HUES48 (cell line): ENCODE measurements around the gene SLC4A5.
A peak's percentile ranks its signal among the peaks of the same experiment; 100 is the strongest.

ENCODE experiments used
- H3K27ac ChIP-seq: one replicate; pipeline ENCODE4 v1.7.0; 2013; ENCODE audit warnings: low read depth, low read length, inconsistent platforms
- H3K27me3 ChIP-seq: 2 replicates; pipeline ENCODE4 v1.6.1; 2013; ENCODE audit warnings: mild to moderate bottlenecking, low read length; ENCODE audit not compliant: control insufficient read depth, insufficient read depth
- H3K36me3 ChIP-seq: 2 replicates; pipeline ENCODE4 v1.6.1; 2013; ENCODE audit warnings: low read length; ENCODE audit not compliant: control insufficient read depth, insufficient read depth
- H3K4me1 ChIP-seq: 2 replicates; pipeline ENCODE4 v1.6.1; 2013; ENCODE audit warnings: mild to moderate bottlenecking, low read length; ENCODE audit not compliant: control insufficient read depth, insufficient read depth
- H3K4me3 ChIP-seq: 2 replicates; pipeline ENCODE4 v1.5.1; 2013; ENCODE audit warnings: mild to moderate bottlenecking, low read depth, low read length
- H3K9ac ChIP-seq: 2 replicates; pipeline ENCODE4 v1.6.1; 2013; ENCODE audit warnings: mild to moderate bottlenecking, low read depth, low read length, moderate library complexity
- H3K9me3 ChIP-seq: 2 replicates; pipeline ENCODE4 v1.6.1; 2013; ENCODE audit warnings: low read length; ENCODE audit not compliant: control insufficient read depth, insufficient read depth

The SLC4A5 gene, protein sequence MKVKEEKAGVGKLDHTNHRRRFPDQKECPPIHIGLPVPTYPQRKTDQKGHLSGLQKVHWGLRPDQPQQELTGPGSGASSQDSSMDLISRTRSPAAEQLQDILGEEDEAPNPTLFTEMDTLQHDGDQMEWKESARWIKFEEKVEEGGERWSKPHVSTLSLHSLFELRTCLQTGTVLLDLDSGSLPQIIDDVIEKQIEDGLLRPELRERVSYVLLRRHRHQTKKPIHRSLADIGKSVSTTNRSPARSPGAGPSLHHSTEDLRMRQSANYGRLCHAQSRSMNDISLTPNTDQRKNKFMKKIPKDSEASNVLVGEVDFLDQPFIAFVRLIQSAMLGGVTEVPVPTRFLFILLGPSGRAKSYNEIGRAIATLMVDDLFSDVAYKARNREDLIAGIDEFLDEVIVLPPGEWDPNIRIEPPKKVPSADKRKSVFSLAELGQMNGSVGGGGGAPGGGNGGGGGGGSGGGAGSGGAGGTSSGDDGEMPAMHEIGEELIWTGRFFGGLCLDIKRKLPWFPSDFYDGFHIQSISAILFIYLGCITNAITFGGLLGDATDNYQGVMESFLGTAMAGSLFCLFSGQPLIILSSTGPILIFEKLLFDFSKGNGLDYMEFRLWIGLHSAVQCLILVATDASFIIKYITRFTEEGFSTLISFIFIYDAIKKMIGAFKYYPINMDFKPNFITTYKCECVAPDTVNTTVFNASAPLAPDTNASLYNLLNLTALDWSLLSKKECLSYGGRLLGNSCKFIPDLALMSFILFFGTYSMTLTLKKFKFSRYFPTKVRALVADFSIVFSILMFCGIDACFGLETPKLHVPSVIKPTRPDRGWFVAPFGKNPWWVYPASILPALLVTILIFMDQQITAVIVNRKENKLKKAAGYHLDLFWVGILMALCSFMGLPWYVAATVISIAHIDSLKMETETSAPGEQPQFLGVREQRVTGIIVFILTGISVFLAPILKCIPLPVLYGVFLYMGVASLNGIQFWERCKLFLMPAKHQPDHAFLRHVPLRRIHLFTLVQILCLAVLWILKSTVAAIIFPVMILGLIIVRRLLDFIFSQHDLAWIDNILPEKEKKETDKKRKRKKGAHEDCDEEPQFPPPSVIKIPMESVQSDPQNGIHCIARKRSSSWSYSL

DNA sequence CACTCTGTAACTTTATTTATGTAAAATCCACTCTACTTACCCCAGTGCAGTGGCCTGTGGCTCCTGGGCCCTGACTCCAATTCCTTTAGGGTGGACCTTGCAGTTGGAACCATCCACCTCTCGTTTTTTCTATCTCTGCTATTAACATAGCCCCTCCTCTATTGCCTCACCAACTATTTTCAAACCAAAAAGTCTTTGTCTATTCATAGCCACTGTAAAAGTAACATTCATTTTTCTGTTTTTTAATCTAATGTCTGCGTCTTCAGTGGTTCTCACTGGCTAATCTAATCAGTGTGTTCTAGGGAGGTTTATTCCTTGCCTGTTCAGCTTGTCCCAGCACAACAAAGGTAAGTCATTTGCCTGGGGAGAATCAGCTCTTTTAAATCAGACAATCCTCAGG is at the start of gene SLC4A5:
Gene SLC4A5, minus strand, starts transcription at position 101 of the 400 bp plus-strand sequence. CDS start 28,393 bp downstream, outside the sequence.
- no peaks in the 10 kb centered on the region for H3K9me3 ChIP-seq
- H3K27ac ChIP-seq, result no peak within 1 kb of the TSS
- H3K4me1 ChIP-seq, result no peaks in the 10 kb centered on the region
- H3K4me3 ChIP-seq, result no peak within 1 kb of the TSS
- H3K36me3 ChIP-seq, result no peaks in the 10 kb centered on the region
- H3K9ac ChIP-seq, result no peak within 1 kb of the TSS
- no peaks in the 10 kb centered on the region; the same call in 1 of the 2 replicates for H3K27me3 ChIP-seq

DNA sequence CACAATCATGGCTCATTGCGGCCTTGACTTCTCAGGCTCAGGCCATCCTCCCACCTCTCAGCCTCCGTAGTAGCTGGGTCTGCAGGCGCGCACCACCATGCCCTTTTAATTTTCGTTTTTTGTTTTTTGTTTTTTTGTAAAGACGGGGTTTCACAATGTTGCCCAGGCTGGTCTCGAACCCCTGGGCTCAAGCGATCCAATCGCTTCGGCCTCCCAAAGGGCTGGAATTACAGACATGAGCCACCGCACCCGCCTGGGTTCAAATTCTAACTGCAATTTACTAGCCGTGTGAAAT is 49.2 kb upstream of the SLC4A5 start:
- Histone ChIP-seq H3K9ac (0 out of 2 replicates have a peak overlapping the region, but pooled peaks have one; percentile 87), H3K4me1 (peaks cover 10% of the 10 kb centered on the region; the same call in 1 of the 2 replicates), H3K27me3 (no peaks in the 10 kb centered on the region), H3K36me3 (no peaks in the 10 kb centered on the region), H3K27ac (no peak overlapping the region), H3K4me3 (peak overlapping the region; percentile 100; the same call in 1 of the 2 replicates), H3K9me3 (no peaks in the 10 kb centered on the region)

DNA sequence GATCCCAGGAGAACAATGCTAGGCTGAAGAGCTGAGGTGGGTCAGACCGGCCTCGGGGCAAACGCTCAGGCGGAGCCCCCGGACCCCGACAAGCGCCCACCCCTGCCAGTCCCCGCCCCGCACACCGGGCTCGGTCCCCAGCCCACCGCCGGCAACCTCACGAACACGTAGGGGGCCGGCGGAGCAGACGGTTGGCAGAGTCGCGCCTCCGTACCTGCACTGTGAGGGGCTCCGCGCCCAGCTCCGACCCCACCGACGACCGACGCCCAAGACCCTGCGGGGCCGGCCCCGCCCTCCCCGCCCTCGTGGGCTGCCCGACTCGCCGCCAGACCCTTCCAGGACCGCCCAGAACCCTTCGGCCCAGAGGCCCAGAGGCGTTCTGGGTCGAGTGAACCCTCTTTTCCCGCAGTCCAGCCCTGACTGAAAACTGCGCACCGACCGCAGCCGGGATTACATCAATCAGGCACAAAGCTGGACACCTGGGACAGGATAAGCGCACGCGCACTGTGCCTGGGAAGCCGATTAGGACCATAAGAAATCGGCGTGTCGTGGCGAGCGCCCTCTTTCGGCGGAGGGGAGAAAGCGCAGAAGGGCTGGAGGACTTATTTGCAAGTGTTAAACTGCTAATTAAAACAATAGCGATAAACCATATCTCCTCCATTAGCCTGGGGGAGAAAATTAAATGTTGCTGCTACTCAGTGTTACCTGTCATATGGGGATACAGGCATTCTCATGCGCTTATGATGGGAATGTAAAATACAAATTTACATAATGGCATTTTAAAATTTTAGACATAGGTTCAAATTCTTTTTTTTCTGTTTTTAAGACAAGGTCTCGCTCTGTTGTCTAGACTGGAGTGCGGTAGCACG is 48.6 kb upstream of the SLC4A5 start:
- Histone ChIP-seq H3K27ac (peak overlapping the region; percentile 92), H3K9ac (peak overlapping the region; percentile 87), H3K9me3 (no peaks in the 10 kb centered on the region), H3K4me3 (peak overlapping the region; percentile 100), H3K36me3 (no peaks in the 10 kb centered on the region), H3K4me1 (peaks cover 10% of the 10 kb centered on the region; the same call in 1 of the 2 replicates), H3K27me3 (no peaks in the 10 kb centered on the region)

DNA sequence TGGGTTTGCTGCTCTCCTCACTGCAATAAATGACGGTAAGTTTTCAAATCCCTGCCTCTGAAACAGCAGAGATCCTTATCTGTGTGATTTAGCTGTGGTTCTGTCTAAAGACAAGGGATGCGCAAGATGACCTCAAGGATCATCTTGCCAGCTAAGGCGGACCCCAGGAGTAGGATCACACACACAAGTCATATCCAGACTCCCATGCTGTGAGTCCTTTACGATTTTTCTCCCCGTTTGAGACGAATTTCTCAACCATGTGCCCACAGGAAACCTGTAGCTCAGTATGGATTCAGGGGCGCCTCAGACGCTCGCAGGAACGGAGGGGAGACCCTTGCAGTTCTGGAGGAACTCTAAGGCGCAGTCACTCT is 48.0 kb upstream of the SLC4A5 start:
- Histone ChIP-seq H3K4me1 (peaks cover 10% of the 10 kb centered on the region; the same call in 1 of the 2 replicates), H3K27me3 (no peaks in the 10 kb centered on the region), H3K9ac (peak overlapping the region; percentile 87), H3K27ac (peak overlapping the region; percentile 92), H3K9me3 (no peaks in the 10 kb centered on the region), H3K36me3 (0 out of 2 replicates have a peak, but pooled peaks cover under 1% of the 10 kb centered on the region), H3K4me3 (peak overlapping the region; percentile 100)

DNA sequence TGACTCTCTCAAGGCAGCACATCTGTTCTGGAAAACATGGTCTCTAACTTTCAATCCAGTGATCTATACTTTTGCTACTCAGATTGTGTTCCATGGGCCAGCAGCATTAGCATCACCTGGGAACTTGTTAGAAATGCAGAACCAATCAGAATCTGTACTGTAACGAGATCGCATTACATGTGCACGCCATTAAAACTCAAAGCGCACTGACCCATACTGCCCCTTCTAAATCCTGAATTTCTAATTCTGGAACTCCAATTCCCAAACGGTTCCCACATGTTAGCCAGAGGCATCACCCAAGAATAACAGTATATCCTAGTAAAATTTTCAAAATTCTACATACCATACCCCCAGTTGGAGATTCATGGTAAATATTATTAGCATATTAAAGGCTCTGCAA is 47.4 kb upstream of the SLC4A5 start:
- H3K27ac ChIP-seq, result no peak overlapping the region
- peaks cover 10% of the 10 kb centered on the region; the same call in 1 of the 2 replicates for H3K4me1 ChIP-seq
- peaks cover 6% of the 10 kb centered on the region; the same call in 1 of the 2 replicates for H3K36me3 ChIP-seq

DNA sequence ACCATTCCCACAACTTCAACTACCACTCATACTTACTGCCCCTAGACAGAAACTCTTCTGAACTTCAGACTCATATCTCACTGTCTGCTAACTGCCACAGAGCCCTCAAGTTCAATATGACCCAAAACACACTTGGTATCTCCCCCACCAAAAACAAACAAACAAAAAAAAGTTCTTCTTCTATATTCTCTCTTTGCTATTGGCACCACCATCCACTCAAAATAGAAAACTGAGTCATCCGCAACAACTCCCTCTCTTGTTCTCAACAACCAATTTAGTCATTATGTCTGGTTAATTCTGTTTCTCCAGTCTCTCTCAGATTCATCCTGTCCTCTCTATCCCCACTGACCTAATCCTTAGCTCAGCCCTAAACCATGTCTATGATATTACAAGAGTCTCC is 44.1 kb upstream of the SLC4A5 start:
- Histone ChIP-seq H3K4me3 (no peak overlapping the region), H3K27me3 (no peaks in the 10 kb centered on the region), H3K9ac (no peak overlapping the region), H3K9me3 (no peaks in the 10 kb centered on the region), H3K27ac (no peak overlapping the region), H3K4me1 (peaks cover 9% of the 10 kb centered on the region; the same call in 1 of the 2 replicates), H3K36me3 (peaks cover 28% of the 10 kb centered on the region)

More for the DNA sequence above, 47.4 kb upstream of the SLC4A5 start:
- peak overlapping the region; percentile 100 for H3K4me3 ChIP-seq
- peak overlapping the region; percentile 87 for H3K9ac ChIP-seq
- H3K9me3 ChIP-seq, result no peaks in the 10 kb centered on the region
- H3K27me3 ChIP-seq, result no peaks in the 10 kb centered on the region

DNA sequence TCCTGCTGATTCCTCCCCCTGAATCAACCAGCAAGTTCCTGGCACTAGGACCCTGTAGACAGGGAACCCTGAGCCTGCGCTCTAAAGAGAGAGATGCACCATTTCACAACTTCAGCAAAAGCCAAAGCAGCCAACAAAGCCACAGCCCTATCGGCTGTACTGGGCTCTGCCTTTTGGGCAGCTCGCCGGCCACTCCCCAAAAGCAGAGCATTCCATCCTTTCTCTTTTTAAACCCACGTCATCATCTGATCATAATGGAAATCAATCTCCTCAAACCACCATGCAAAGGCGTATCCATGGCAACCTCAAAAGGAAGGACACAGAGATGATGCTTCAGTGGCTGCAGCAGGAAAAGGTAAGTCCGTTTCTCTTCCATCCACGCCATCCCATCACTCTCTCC is 42.2 kb upstream of the SLC4A5 start:
- no peaks in the 10 kb centered on the region for H3K27me3 ChIP-seq
- no peaks in the 10 kb centered on the region for H3K9me3 ChIP-seq
- no peak overlapping the region for H3K4me3 ChIP-seq
- H3K36me3 ChIP-seq, result peaks cover 28% of the 10 kb centered on the region
- H3K9ac ChIP-seq, result no peak overlapping the region
- no peak overlapping the region for H3K27ac ChIP-seq
- H3K4me1 ChIP-seq, result peaks cover 7% of the 10 kb centered on the region

DNA sequence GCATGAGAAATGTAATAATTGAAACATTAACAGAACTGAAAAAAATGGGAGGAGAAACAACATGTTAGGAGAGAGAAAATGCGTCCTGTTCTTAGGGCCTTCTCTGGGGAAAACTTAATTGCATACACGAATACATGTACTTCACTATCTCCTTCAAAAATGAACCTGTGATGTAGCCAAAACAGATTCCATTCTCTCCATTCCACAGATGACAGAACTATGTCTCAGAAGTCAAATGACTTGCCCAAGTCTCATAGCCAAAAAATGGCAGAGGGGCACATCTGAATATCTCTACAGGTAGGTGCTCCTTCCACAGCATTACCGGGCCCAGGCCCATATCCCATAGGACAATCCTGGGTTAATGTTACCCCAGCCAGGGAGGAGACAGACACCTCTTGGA is 40.8 kb upstream of the SLC4A5 start:
- Histone ChIP-seq H3K4me3 (no peak overlapping the region), H3K36me3 (peaks cover 28% of the 10 kb centered on the region), H3K9ac (no peak overlapping the region)

DNA sequence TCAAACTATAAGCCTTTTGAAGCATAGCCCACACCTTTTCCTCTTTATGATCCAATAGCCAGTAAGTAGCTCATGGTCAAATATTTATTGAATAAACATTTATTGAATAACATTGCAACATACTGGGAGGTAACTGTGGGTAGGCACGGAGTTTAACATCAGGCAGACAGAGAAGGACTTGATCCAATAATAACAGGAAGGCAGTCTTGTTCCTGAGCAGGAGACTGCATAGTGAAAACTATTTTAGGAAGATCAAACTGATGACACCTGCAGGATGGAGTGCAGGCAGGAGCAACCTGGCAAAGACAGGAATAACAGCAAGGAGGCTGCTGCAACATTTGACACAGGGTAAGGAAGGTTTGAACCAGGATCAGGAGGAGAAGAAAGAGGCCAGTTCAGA is 40.0 kb upstream of the SLC4A5 start:
- Histone ChIP-seq H3K4me3 (no peak overlapping the region), H3K4me1 (peaks cover 15% of the 10 kb centered on the region), H3K9ac (no peak overlapping the region), H3K36me3 (peaks cover 28% of the 10 kb centered on the region), H3K9me3 (no peaks in the 10 kb centered on the region), H3K27ac (no peak overlapping the region), H3K27me3 (no peaks in the 10 kb centered on the region)

More for the DNA sequence above, 40.8 kb upstream of the SLC4A5 start:
- H3K9me3 ChIP-seq, result no peaks in the 10 kb centered on the region
- no peaks in the 10 kb centered on the region for H3K27me3 ChIP-seq
- H3K27ac ChIP-seq, result no peak overlapping the region
- peaks cover 15% of the 10 kb centered on the region for H3K4me1 ChIP-seq

DNA sequence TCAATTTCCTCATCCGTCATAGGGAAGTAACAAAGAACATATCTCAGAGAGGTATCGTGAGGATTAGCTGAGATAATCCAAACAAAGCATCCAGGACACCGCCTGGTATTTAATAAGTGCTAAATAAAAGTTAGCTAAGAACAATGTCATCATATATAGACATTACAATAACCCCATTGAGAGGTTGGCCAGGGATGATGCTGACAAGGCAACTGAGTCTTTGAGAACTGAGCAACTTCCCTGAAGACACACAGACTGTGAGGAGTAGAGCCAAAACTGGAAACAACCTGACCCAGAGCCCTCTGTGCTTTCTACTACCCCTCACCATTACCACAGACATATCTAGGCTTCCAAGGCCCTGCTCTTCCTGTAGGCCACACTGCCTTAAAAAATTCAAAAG is 38.5 kb upstream of the SLC4A5 start:
- no peak overlapping the region for H3K9ac ChIP-seq
- peaks cover 15% of the 10 kb centered on the region for H3K4me1 ChIP-seq
- H3K27me3 ChIP-seq, result no peaks in the 10 kb centered on the region
- H3K4me3 ChIP-seq, result no peak overlapping the region
- H3K36me3 ChIP-seq, result peaks cover 41% of the 10 kb centered on the region
- no peaks in the 10 kb centered on the region for H3K9me3 ChIP-seq
- no peak overlapping the region for H3K27ac ChIP-seq
